ENCODE measurements around the gene ATL2. TPM values are rescaled to one million over a fixed set of nuclear protein-coding genes. Genes with fewer than 3 reads are reported as not detected.

ATL2 gene
- total and polyA plus RNA-seq, 7 experiments from 2014 or later = 18.8 to 59.5 (median 49.0) TPM

Other genes with a start within 250 kb of the ATL2 start
- 10 to 100 TPM; 10.1 to 66.8 (median 30.2) TPM for gene HNRNPLL, start 225.7 kb upstream of the ATL2 start, total RNA-seq
- 10 to 100 TPM; 14.1 to 16.4 TPM for gene HNRNPLL, start 225.7 kb upstream of the ATL2 start, polyA plus RNA-seq

Data from naive thymus-derived CD4-positive, alpha-beta T cell (primary cell).